ENCODE results near the gene MT1HL1. TPM values are rescaled to one million over a fixed set of nuclear protein-coding genes. Genes with fewer than 3 reads are reported as not detected.
"Not testable (repeated sequence)": the region's sequence is repeated elsewhere in the genome, so short reads cannot be mapped to it uniquely, and the experiment has no call there.

The MT1HL1 gene
- total and polyA plus RNA-seq, 2 experiments from 2014 or later: not detected

DNA sequence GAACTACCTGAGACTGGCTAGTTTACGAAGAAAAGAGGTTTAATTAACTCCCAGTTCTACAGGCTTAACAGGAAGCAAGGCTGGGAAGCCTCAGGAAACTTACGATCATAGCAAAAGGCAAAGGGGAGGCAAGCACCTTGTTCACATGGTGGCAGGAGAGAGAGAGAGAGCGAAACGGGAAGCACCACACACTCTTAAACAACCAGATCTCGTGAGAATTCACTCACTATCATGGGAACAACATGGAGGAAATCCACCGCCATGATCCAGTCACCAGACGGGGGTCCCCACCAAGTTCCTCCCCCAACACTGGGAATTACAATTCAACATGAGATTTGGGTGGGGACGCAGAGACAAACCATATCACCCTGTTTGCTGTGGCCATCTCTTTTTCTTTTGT lies 11.8 kb downstream of the MT1HL1 start:
- H3K4me3 ChIP-seq: no peak overlapping the region
- H3K4me1 ChIP-seq (ENCODE audit: insufficient read depth): no peaks in the 10 kb centered on the region
- H3K9ac ChIP-seq: no peak overlapping the region
- no peak overlapping the region for H2AFZ ChIP-seq
- no peaks in the 10 kb centered on the region for H3K36me3 ChIP-seq (ENCODE audit: low read depth)
- H3K9me3 ChIP-seq (ENCODE audit: low read depth): no peaks in the 10 kb centered on the region
- no peaks in the 10 kb centered on the region for H3K27me3 ChIP-seq (replicated peaks; ENCODE audit: insufficient read depth)
- no peak for TF ChIP-seq EZH2 (IDR thresholded peaks at IDR 0.05; ENCODE audit: insufficient read depth, poor library complexity, severe bottlenecking)
- no peak for TF ChIP-seq EZH2phosphoT487 (IDR thresholded peaks at IDR 0.05; ENCODE audit: insufficient read depth, low read depth)
- no peaks in the 10 kb centered on the region for H3K9me2 ChIP-seq (ENCODE audit: insufficient read depth)
- no peak overlapping the region for H3K4me2 ChIP-seq (ENCODE audit: unreplicated experiment)
- in situ Hi-C loops (cut with MboI): no loop called here
- no peaks in the 10 kb centered on the region for H3K79me2 ChIP-seq (ENCODE audit: insufficient read depth)
- no peak overlapping the region for H3K27ac ChIP-seq
- H3F3A ChIP-seq (ENCODE audit: insufficient read depth): no peaks in the 10 kb centered on the region
- 32 to 36% methylated on average over 8 of the region's 8 CpGs for WGBS, 2 experiments (ENCODE audit: low coverage in 1 of 2, low lambda C conversion rate in 2 of 2, missing lambda C conversion rate in 2 of 2)
- no peaks in the 10 kb centered on the region for H4K20me1 ChIP-seq (ENCODE audit: insufficient read depth)
- no peak for DNase-seq

DNA sequence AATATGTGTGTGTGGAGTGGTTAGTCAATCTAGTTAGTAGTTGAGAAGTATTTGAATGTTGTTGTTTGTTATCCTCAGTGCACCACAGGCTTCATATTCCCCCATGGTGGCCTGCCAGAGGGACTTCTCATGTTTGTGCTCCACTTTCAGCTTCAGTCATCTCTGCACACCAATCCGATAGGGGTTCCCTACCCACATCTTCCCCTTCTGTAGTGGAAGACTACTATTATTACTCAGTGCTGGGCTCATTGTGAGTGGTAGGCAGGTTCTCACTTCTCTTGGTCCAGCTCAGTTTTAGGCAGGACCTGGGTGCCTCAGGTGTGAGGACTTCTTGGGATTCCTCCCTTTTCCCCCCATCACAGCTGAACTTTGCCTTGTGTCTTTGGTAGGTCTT lies 14.2 kb downstream of the MT1HL1 start:
- in situ Hi-C loops (cut with MboI): no loop called here
- no peaks in the 10 kb centered on the region for H3K27me3 ChIP-seq (replicated peaks; ENCODE audit: insufficient read depth)
- H3K4me2 ChIP-seq (ENCODE audit: unreplicated experiment): no peak overlapping the region
- H4K20me1 ChIP-seq (ENCODE audit: insufficient read depth): no peaks in the 10 kb centered on the region
- H3K36me3 ChIP-seq (ENCODE audit: low read depth): no peaks in the 10 kb centered on the region
- WGBS, 2 experiments (ENCODE audit: low coverage in 1 of 2, low lambda C conversion rate in 2 of 2, missing lambda C conversion rate in 2 of 2): 18 to 41% methylated on average over 1 of the region's 1 CpG
- no peak for DNase-seq
- no peak for TF ChIP-seq EZH2 (IDR thresholded peaks at IDR 0.05; ENCODE audit: insufficient read depth, poor library complexity, severe bottlenecking)
- TF ChIP-seq EZH2phosphoT487 (IDR thresholded peaks at IDR 0.05; ENCODE audit: insufficient read depth, low read depth): no peak
- H3K9me3 ChIP-seq (ENCODE audit: low read depth): no peaks in the 10 kb centered on the region
- no peaks in the 10 kb centered on the region for H3K79me2 ChIP-seq (ENCODE audit: insufficient read depth)
- H2AFZ ChIP-seq: no peak overlapping the region
- no peaks in the 10 kb centered on the region for H3K9me2 ChIP-seq (ENCODE audit: insufficient read depth)
- no peak overlapping the region for H3K4me3 ChIP-seq
- no peak overlapping the region for H3K27ac ChIP-seq
- H3K4me1 ChIP-seq (ENCODE audit: insufficient read depth): no peaks in the 10 kb centered on the region
- no peak overlapping the region for H3K9ac ChIP-seq
- H3F3A ChIP-seq (ENCODE audit: insufficient read depth): no peaks in the 10 kb centered on the region

DNA sequence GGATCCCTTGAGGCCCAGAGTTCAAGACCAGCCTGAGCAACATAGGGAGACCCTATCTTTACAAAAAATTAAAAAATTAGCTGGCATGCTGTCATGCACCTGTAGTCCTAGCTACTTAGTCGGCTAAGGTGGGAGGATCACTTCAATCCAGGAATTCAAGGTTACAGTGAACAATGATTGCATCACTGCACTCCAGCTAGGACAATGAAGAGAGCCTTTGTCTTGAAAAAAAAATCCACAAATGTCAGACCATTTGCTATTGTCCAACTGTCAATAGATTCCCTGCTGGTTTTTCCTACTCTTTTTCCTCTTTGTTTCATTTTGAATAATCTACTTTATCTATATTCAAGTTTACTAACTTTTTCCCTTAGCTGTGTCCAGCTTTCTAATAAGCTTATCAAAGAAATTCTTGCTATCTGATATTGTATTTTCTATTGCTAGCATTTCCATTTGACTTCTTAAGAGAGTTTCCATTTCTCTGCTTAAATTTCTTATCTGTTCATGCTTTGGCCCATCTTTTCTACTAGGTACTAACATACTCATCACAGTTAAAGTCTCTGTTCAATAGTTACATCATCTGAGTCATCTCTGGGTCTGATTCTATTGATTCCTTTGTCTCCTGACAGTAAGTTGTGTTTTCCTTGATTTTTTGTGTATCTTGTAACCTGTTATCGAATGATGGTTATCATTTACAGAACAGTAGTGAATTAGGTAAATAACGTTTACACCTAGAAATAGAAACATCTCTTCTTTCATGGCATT lies 14.8 kb downstream of the MT1HL1 start:
- Histone ChIP-seq H3K36me3 (ENCODE audit: low read depth) (no peaks in the 10 kb centered on the region), H3K4me3 (no peak overlapping the region), H3K79me2 (ENCODE audit: insufficient read depth) (no peaks in the 10 kb centered on the region), H3K27me3 (replicated peaks; ENCODE audit: insufficient read depth) (no peaks in the 10 kb centered on the region), H3K4me2 (ENCODE audit: unreplicated experiment) (no peak overlapping the region), H3F3A (ENCODE audit: insufficient read depth) (no peaks in the 10 kb centered on the region), H3K4me1 (ENCODE audit: insufficient read depth) (no peaks in the 10 kb centered on the region), H3K9ac (no peak overlapping the region), H2AFZ (no peak overlapping the region), H3K9me2 (ENCODE audit: insufficient read depth) (no peaks in the 10 kb centered on the region), H3K27ac (no peak overlapping the region), H3K9me3 (ENCODE audit: low read depth) (no peaks in the 10 kb centered on the region), H4K20me1 (ENCODE audit: insufficient read depth) (no peaks in the 10 kb centered on the region)
- WGBS, 2 experiments (ENCODE audit: low coverage in 1 of 2, low lambda C conversion rate in 2 of 2, missing lambda C conversion rate in 2 of 2): 19 to 32% methylated on average over 3 of the region's 3 CpGs
- DNase-seq: no peak
- TF ChIP-seq EZH2 (IDR thresholded peaks at IDR 0.05; ENCODE audit: insufficient read depth, poor library complexity, severe bottlenecking) (no peak), EZH2phosphoT487 (IDR thresholded peaks at IDR 0.05; ENCODE audit: insufficient read depth, low read depth) (no peak)
- in situ Hi-C loops (cut with MboI): no loop called here

DNA sequence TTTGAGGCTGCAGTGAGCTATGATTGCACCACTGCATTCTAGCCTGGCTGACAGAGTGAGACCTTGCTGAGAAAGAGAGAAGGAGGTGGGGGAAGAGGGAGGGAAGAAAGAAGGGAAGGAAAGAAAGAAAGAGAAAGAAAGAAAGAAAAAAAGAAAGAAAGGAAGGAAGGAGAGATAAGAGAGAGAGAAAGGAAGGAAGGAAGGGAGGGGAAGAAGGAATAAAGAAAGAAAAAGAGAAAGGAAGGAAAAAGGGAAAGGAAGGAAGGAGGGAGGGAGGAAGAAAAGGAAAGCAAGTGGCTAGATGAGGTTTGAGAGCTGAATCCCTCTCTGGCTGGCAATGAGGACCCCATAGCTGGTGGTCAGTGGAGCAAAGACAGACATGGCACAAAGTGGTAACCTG lies 20.4 kb downstream of the MT1HL1 start:
- Histone ChIP-seq H3K9ac (no peak overlapping the region), H3K36me3 (ENCODE audit: low read depth) (no peaks in the 10 kb centered on the region), H3F3A (ENCODE audit: insufficient read depth) (no peaks in the 10 kb centered on the region), H3K27me3 (replicated peaks; ENCODE audit: insufficient read depth) (no peaks in the 10 kb centered on the region), H3K27ac (no peak overlapping the region), H3K9me3 (ENCODE audit: low read depth) (no peaks in the 10 kb centered on the region), H3K4me2 (ENCODE audit: unreplicated experiment) (no peak overlapping the region), H3K4me1 (ENCODE audit: insufficient read depth) (no peaks in the 10 kb centered on the region), H2AFZ (no peak overlapping the region), H3K9me2 (ENCODE audit: insufficient read depth) (no peaks in the 10 kb centered on the region), H4K20me1 (ENCODE audit: insufficient read depth) (no peaks in the 10 kb centered on the region), H3K4me3 (no peak overlapping the region), H3K79me2 (ENCODE audit: insufficient read depth) (no peaks in the 10 kb centered on the region)
- in situ Hi-C loops (cut with MboI): no loop called here
- no peak for TF ChIP-seq EZH2 (IDR thresholded peaks at IDR 0.05; ENCODE audit: insufficient read depth, poor library complexity, severe bottlenecking)
- no peak for TF ChIP-seq EZH2phosphoT487 (IDR thresholded peaks at IDR 0.05; ENCODE audit: insufficient read depth, low read depth)
- no peak for DNase-seq

DNA sequence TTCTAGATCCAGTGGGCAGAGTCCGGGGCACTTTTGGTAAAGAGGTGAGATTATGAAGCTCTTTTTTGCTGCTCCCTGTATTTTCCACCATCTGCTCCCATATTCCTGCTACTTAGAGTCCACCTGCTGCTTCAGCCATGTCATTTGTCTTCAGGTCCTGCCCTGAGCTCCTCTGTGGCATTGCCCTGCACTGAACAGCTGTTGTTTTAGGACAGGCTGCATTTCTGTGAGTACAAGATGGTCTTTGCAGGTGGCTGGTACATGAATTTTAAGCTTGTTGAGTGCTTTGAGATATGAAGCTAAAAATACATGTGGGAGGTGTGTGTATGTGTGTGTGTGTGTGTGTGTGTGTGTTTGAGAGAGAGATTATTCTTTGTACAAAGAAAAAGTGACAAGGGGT lies 21.9 kb downstream of the MT1HL1 start:
- H2AFZ ChIP-seq: no peak overlapping the region
- no peaks in the 10 kb centered on the region for H3K79me2 ChIP-seq (ENCODE audit: insufficient read depth)
- 0 to 16% methylated on average over 1 of the region's 1 CpG for WGBS, 2 experiments (ENCODE audit: low coverage in 1 of 2, low lambda C conversion rate in 2 of 2, missing lambda C conversion rate in 2 of 2)
- H3K9me3 ChIP-seq (ENCODE audit: low read depth): no peaks in the 10 kb centered on the region
- H3K9me2 ChIP-seq (ENCODE audit: insufficient read depth): no peaks in the 10 kb centered on the region
- no peak overlapping the region for H3K4me3 ChIP-seq
- H3K36me3 ChIP-seq (ENCODE audit: low read depth): no peaks in the 10 kb centered on the region
- in situ Hi-C loops (cut with MboI): no loop called here
- no peaks in the 10 kb centered on the region for H4K20me1 ChIP-seq (ENCODE audit: insufficient read depth)
- no peaks in the 10 kb centered on the region for H3K4me1 ChIP-seq (ENCODE audit: insufficient read depth)
- H3K27ac ChIP-seq: no peak overlapping the region
- DNase-seq: no peak
- H3K27me3 ChIP-seq (replicated peaks; ENCODE audit: insufficient read depth): no peaks in the 10 kb centered on the region
- H3F3A ChIP-seq (ENCODE audit: insufficient read depth): no peaks in the 10 kb centered on the region
- no peak overlapping the region for H3K4me2 ChIP-seq (ENCODE audit: unreplicated experiment)
- TF ChIP-seq EZH2phosphoT487 (IDR thresholded peaks at IDR 0.05; ENCODE audit: insufficient read depth, low read depth) (no peak), EZH2 (IDR thresholded peaks at IDR 0.05; ENCODE audit: insufficient read depth, poor library complexity, severe bottlenecking) (no peak)
- no peak overlapping the region for H3K9ac ChIP-seq

DNA sequence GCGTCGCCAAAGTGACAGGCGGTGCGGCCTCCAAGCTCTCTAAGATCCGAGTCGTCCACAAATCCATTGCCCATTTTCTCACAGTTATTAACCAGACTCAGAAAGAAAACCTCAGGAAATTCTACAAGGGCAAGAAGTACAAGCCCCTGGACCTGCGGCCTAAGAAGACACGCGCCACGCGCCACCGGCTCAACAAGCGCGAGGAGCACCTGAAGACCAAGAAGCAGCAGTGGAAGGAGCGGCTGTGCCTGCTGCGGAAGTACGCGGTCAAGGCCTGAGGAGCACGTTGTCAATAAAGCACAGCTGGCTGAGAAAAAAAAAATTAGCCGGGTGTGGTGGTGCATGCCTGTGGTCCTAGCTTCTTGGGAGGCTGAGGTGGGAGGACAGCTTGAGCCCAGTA lies 22.8 kb downstream of the MT1HL1 start:
- H3K79me2 ChIP-seq (ENCODE audit: insufficient read depth); H3K27me3 ChIP-seq (replicated peaks; ENCODE audit: insufficient read depth); DNase-seq; H3K4me1 ChIP-seq (ENCODE audit: insufficient read depth); H3K36me3 ChIP-seq (ENCODE audit: low read depth); H3F3A ChIP-seq (ENCODE audit: insufficient read depth); H3K9me3 ChIP-seq (ENCODE audit: low read depth); in situ Hi-C loops (cut with MboI); H3K4me2 ChIP-seq (ENCODE audit: unreplicated experiment); H3K4me3 ChIP-seq; H3K9ac ChIP-seq; H3K27ac ChIP-seq; H4K20me1 ChIP-seq (ENCODE audit: insufficient read depth); H2AFZ ChIP-seq; H3K9me2 ChIP-seq (ENCODE audit: insufficient read depth): not testable (repeated sequence)
- 80 to 82% methylated on average over 20 of the region's 20 CpGs for WGBS, 2 experiments (ENCODE audit: low coverage in 1 of 2, low lambda C conversion rate in 2 of 2, missing lambda C conversion rate in 2 of 2)

All from GM23248 (cell line).